GM13976 (cell line): ENCODE data around the gene ZNF512B.
"Not testable (repeated sequence)": the region's sequence is repeated elsewhere in the genome, so short reads cannot be mapped to it uniquely, and the experiment has no call there.

Experiments used
- DNase-seq: peaks from one replicate; pipeline ENCODE4 v3.0.0; 2012; ENCODE audit warnings: low spot score
- CTCF ChIP-seq: IDR thresholded peaks from 2 replicates; pipeline ENCODE4 v1.5.1; 2012; ENCODE audit warnings: borderline replicate concordance, mild to moderate bottlenecking; ENCODE audit not compliant: insufficient read depth; ENCODE audit errors: extremely low read depth, missing control alignments, control extremely low read depth
- in situ Hi-C: fragments of 300-500 bp; cut with MboI; formaldehyde crosslinking; loops from one replicate; pipeline ENCODE4 v1.12.0; 2022; ENCODE audit warnings: low sequenced_read_pairs, mixed read lengths, inconsistent platforms; ENCODE audit not compliant: unreplicated experiment

ZNF512B gene

GRCh38 chr20:63969838-63970713 lies at the start of gene ZNF512B:
TSS of gene ZNF512B (minus strand) at chr20:63969930. CDS start at chr20:63967950, 1,980 bp downstream.
- DNase-seq: peak; percentile 91

GRCh38 chr20:64015635-64016034 lies 45.9 kb upstream of the ZNF512B start:
- no peak for DNase-seq
- TF ChIP-seq CTCF: no peak
- in situ Hi-C loops: no loop called here

More at GRCh38 chr20:63969838-63970713, at the start of gene ZNF512B:
- no peak for TF ChIP-seq CTCF
- in situ Hi-C loops: no loop called here

GRCh38 chr20:64012385-64013154 lies 42.8 kb upstream of the ZNF512B start:
- in situ Hi-C loops, DNase-seq: not testable (repeated sequence)

GRCh38 chr20:64011366-64011779 lies 41.6 kb upstream of the ZNF512B start:
- DNase-seq: no peak
- in situ Hi-C loops: no loop called here

GRCh38 chr20:64010711-64011237 lies 41.0 kb upstream of the ZNF512B start:
- in situ Hi-C loops: no loop called here
- TF ChIP-seq CTCF: no peak
- no peak for DNase-seq

More at GRCh38 chr20:64011366-64011779, 41.6 kb upstream of the ZNF512B start:
- TF ChIP-seq CTCF: no peak

GRCh38 chr20:64009811-64010387 lies 40.2 kb upstream of the ZNF512B start:
- no peak for TF ChIP-seq CTCF
- DNase-seq: no peak
- in situ Hi-C loops: no loop called here

GRCh38 chr20:64006902-64007301 lies 37.2 kb upstream of the ZNF512B start:
- DNase-seq: no peak
- in situ Hi-C loops: no loop called here
- TF ChIP-seq CTCF: no peak
